Activated naive CD4-positive, alpha-beta T cell treated with anti-CD3 and anti-CD28 coated beads, Interleukin-2, amount 50 U/mL, for 16 hours (primary cell): ENCODE measurements around the gene TMEM144.
"Not testable (repeated sequence)": the region's sequence is repeated elsewhere in the genome, so short reads cannot be mapped to it uniquely, and the experiment has no call there.

Experiments used
- DNase-seq: peaks from one replicate; pipeline ENCODE4 v3.0.0-alpha.2; 2020

The TMEM144 gene

DNA sequence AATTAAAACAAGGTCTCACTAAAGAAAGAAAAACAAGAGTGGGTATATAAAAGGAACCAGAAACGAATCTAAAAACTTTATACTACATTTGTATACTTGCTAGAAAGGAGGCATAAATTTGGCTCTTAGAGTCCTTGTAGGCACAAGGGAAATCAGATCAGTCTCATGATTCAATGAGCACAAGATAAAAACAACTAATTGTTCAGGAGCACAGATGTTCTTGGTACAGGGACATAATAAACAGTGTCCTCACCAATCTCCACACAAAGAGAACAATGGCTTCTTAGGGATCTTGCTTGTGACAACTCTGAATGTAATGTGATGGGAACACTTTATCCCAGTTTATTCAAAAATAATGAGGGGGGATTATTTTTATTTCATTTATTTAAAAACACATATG lies 28.3 kb downstream of the TMEM144 start:
- DNase-seq: no peak

DNA sequence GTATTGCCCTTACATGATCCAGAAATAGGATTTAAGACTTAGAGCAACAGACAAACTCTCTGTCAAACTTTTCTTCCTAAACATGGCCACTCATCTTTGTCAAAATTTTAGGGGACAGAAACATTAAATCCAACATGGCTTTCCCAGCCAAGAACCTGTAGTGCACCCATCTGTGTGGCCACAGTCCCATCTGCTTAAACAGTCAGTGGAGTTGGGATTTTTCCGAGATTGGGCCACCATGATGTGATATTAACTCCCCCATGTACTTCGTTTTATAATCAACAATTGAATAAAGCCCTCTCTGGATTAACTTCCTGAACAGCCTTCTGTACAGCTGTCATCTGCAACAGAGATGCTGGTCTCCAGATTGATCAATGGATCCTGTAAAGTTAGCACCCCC lies 28.9 kb downstream of the TMEM144 start:
- DNase-seq: no peak

DNA sequence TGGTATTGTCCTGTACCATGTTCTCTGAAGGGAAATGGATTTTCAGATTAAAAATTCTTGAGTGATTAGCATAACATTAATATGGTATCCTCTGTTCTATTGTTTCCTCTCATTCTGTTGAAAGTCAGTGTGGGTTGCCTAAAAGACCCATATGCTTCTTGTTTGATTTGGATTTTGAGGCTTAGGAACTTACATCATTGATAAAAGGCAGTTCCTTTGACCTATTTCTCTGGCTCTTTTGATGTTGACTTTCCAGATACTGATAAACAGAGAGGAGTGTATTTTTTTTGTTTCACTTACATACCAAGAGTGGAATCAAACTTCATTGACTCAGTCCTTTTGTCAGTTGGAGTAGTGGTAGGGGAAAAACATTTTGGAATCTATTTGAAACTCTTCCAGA lies 32.8 kb downstream of the TMEM144 start:
- DNase-seq: no peak

DNA sequence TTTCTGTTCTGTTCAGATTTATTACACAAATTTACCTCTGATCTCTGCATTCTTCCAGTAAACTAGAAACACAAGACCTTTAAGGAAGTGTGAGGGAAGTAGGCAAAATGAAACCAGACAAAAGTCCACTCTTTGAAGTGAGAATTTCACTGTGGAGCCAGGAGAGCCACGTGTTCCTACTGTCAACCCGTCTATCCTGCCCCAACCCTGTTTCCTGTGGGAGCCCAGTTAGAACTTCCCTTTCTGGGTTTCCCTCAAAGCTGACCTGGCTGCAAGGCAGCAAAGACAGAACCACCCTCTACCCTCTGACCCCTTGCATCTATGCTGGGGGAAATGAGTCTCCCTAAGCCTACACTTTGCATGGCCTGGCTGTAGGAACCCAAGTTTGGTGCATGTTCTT lies 40.0 kb downstream of the TMEM144 start:
- DNase-seq: no peak

DNA sequence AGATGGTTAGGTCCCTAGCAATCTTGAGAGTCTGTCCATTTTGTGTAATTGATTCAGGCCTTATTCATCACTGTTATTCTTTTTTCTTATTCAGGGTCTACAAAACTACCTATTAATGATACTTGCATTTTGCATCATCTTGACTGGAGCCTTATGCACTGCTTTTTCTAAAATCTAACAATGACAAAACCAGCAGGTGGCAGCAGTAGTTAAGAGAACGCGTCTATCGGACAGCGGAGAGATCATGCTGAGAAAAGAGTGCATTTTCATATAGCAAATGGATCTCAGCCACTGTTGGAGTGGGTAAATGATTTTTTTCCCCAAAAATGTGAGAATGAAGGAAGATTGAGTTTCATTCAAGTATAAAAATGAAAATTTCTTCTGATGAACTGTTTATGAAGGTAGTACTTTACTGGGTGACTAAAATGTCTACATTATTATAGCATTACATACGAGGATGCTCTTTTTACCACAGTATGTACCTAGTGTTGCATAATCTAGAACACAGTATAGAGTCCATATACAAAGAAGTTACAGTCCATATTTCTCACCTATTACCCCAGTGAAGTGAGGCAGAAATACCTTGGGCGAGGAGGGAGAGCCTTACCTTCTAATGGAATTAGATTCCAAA lies 43.2 kb downstream of the TMEM144 start:
- DNase-seq: peak; percentile 22

DNA sequence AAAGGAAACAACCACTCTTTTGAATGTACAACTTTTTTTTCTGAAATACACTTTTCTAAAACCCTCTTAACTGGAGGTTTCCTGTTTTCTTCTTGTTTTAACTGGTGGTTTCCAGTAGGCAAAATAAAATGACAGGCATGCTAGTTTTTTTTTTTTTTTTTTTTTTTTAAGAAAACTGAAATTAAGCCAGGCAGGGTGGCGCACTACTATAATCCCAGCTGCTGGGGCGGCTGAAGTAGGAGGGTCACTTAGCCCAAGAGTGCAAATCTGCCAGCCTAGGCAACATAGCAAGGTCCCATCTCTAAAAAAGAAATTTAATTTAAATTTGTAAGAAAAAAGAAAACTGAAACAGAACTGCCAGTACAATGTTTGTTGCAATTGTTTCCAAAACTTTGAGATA lies 44.0 kb downstream of the TMEM144 start:
- no peak for DNase-seq

DNA sequence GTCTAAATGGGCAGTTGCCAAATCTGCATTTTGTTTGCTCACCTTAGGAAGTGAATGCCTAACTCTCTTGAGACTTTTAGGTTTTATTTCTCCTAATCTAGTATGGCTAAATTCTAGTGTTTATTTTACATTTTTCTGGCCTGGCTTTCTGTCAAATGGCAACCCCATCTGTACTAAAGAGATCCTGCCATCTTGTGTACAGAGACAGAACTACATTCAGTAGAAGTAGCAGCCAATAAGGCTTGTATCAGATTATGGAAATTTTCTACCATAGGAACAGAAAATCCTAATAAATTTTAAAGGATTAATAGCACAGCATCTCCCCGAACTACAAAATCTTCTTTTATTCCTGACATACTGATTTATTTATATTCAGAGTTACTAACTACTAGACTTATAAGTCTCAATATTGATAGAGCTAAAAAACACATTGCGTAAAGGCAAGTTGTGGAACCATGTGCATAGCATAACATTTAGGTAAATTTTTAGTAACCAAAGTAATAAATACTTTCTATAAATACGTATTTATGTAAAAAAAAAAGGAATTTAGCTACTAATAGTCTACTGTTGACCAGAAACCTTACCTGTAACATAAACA lies 45.5 kb downstream of the TMEM144 start:
- no peak for DNase-seq

DNA sequence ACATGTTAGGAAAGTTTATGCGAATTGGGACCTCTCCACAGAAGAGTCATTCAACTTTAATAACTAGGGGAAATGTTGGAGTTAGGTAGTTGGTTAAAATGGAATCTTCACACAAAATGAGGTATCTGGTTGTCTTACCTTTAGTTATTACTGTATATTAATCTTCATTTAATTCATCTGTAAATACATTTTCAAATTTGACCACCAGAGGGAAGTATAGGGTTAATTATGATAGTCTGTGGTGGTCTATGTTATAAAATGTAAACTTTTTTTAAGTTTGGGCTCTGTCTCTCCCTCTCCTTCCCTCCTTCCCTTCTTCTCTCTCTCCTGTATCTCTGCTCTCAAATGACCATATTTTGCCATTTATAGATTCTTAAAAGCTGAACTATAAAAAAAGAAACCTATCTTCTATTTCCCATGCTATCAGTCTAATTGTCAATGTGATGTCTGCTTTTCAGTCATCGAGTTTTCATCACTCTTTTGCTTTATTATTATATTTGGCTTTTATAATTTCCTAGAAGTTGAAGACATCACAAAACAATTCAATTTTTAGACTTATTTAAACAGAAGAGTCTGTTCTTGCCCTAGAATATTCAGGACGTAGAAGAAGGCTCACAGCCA lies 49.8 kb downstream of the TMEM144 start:
- no peak for DNase-seq

DNA sequence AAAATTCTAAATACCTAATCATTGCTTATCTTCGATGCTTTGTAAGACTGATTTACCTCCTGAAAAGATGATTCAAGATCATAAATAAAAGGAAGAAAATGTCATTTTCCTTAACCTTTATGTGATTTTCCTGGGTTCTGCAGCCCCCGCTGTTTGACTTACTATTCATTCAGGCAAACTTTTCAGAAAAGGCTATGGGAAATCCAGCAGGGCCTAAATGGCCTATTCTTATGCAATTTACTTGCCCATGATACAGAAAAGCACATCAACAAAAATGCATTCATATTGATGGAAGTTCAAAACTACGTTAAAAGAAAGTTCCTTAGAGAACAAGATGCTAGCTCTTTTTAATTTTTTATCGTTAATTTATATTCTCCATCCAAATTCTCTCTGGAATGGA lies 51.2 kb downstream of the TMEM144 start:
- no peak for DNase-seq

DNA sequence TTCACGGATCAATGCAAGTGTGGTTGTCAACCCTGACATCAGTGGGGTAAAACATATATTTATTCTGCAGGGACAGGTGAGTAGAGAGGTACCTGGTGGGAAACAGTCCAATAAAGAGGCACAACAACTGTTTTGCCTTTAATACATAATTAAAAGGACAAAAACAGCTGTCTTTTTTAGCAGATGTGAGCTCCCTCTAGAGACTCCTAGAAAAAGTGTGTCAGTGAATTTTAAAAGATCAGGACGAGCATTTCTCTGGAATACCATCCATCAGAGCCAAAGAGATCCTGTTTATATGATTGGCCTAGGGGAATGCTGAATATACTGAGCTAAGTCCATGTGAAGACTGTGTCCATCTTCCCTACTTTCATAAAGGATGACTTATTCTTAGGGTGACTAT lies 58.3 kb downstream of the TMEM144 start:
- no peak for DNase-seq

DNA sequence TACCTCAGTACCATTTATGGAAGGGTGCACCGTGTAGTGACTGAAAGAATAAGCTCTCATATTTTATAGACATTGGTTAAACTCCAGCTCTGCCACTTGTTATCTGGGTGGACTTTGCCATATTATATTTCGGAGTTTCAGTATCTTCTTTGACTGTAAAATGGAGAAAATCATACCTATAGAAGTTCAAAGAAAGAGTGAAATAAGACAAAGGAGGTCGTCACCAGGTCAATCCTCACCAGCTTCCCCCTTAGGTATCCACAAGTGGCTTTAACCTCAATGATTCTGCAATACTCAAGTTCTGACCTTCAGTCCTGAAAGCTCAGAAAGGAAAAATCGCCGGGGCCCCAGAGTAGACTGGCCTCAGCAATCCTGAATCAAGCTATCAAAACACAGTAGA lies 64.3 kb downstream of the TMEM144 start:
- DNase-seq: no peak

DNA sequence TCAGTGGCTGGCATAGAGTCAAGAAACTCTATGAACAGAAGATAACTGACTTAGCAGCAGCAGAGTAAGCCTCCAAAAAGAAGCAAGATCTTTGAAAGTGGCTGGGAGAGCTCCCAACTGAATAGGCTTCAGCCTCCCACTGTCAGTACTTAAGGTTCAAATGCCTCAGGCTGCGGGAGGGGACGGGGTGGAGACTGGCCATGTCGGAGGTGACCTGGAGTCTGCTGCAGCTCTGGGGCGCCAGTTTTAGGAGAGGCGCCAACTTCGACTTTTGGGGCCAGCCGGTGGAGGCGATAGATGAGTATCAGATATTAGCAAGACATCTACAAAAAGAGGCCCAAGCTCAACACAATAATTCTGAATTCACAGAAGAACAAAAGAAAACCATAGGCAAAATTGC lies 67.3 kb downstream of the TMEM144 start:
- no peak for DNase-seq

DNA sequence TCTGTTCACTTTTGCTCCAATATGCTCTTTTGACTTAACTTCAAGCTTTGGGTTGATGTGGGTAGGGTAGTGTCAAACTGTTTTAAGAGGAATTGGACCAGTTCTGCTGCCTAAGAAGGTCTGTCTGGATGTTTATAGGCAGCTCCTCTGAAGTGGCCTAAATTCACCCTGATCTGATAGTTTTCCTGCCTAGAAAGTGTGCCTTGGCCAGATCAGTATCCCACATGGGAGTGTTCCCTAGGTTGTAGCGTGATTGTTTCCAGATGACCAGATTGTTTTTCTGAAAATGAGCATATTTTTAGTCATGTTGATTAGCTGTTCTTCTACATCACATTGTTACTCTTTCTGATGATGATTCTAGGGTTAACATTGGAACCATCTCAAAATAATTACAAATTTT lies 68.8 kb downstream of the TMEM144 start:
- DNase-seq: not testable (repeated sequence)

DNA sequence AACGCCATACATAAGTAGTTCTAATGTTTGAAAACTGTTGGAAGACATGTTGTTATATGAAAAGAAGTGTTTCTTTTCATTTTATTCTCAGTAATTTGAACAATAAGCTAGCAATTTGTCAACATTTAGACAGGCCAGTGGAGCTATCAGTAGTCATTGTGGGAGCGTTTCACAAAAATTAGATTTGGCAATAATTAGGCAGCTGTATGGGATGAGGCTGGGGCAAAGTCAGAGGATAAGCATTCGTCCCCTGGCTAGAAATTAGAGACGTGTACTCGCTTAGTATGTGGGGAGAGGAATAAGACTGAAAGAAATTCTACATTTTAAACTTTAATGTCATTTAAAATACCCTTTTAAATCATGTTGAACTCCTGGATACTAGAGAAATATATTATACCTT lies 70.6 kb downstream of the TMEM144 start:
- DNase-seq: no peak

DNA sequence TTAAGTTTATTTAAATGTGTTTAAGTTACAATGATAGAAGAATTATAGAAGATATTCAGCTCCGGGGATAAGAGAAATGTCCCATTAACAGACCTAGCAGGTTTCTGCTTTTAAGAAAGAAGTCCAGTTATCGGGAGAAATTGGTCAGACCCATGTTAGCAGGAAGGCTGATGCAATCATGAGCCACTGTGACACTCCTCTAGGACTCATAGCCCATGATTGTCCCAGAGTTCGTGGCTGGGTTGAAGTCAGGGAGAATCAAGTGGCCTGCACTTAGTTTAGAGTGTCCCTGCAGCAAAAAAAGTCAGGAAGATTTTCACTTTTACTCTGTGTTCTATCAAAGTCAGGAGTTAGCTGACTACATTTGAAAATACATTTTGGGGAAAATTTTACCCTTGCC lies 72.0 kb downstream of the TMEM144 start:
- DNase-seq: no peak

DNA sequence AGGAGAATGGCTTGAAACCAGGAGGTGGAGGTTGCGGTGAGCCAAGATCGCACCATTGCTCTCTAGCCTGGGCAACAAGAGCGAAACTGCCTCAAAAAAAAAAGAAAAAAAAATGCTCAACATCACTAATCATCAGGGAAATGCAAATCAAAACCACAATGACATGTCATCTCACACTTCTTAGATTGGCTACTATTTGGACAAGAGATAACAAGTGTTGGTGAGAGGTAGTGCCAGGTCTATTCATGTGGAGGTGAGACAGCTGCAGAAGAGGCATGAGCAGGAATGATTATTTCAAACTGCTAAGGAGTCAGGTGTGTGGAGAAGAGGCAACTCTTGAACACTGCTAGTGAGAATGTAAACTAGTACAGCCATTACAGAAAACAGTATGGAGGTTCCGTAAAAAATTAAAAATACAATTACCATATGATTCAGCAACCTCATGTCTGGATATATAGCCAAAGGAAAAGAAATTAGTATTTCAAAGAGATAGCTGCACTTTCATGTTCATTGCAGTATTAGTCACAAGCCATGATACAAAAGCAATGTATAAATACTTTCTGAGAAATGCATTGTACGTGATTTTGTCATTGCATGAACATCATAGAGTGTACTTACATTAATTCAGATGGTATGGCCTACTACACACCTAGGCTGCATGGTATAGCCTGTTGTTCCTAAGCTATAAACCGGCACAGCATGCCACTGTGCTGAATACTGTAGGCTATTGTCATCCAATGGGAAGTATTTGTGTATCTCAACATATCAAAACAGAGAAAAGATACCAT lies 75.3 kb downstream of the TMEM144 start:
- DNase-seq: no peak

DNA sequence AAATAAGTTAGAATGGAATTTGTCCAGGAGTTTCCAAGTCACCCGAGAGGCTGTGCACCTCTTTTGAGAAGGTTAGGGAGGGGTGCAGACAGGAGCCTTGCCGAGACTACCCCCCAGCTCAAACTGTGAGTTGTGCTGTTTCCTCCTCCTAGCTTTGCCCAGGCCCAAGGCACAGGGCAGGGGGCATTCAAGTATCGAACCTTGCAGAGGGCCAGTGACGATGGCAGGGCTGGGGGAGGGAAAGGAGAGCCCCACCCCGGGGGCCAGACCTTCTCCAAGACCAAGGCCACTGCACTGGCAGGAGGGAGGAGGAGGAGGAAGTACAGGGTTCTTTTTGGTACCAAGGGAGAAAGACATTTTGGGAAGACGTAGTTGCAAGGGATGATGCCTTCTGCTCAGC lies 80.6 kb downstream of the TMEM144 start:
- DNase-seq: no peak

DNA sequence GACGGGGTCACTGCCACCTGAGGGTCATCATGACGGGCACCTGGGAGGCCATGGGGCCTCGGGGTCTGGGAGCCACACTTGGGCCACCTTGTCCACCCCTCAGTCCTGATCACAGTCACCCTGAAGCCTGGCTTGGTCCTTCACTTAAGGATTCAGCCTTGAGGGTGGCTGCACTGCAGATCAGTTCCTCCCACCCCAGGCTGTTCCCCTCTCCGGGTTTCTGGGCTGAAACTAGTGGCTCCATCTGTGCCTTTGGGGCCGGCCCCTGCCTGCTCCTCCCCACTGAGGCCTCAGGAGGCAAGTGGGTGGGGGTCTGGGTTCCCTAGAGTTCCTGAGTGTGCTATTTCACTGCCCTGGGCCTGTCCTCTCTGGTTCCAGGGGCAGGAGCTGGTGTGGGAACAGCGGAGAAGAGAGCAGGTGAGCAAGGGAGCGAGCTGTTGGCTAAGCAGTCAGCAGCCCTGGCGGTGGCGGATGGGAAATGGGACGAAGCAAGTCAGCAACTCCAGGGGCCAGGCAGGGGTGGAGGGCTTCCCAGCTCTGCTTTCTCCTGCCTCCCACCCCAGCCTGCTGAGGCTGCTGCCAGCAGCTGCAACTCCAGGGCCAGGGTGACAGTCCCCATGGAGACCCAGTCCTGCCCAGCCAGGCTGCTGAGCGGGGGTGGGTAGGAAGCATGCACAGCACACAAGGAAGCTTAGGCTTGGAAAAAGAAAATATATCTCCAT lies 81.2 kb downstream of the TMEM144 start:
- no peak for DNase-seq

DNA sequence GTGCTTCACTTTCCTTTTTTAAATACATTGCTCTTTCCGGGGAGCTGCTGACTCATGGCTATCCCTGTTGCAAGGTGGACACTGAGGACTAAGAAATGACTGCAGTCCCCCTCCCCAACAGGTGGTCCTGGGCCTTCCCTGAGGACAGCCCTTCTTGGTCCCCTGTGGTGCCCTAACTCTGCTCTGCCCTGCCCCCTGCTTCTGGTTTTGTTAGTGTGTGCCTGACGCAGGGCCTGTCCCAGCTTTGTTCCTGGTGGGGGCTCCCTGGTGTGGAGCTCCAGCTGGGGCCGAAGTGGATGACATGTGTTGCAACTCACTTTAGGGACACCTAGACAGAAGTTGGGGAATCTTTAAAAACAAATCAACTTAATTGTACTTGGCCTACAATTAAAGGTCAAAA lies 81.9 kb downstream of the TMEM144 start:
- DNase-seq: no peak

DNA sequence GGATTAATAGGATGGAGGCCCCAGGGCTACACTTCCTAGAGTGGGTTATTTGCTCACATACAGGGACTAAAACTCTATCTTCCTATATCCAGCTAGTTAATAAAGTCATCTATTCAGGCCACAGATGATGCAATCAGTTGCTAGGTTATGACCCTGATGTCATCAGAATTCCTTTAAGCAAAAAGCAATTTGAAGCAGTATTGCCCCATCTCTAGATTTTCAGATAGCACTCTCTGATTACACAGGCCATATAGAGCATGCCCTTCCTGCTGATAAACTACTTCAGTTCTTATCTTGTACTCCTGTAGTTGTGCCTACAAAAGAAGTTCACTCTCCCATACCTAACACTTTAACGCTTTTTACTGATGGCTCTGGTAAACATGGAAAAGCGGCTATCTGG lies 84.8 kb downstream of the TMEM144 start:
- no peak for DNase-seq

DNA sequence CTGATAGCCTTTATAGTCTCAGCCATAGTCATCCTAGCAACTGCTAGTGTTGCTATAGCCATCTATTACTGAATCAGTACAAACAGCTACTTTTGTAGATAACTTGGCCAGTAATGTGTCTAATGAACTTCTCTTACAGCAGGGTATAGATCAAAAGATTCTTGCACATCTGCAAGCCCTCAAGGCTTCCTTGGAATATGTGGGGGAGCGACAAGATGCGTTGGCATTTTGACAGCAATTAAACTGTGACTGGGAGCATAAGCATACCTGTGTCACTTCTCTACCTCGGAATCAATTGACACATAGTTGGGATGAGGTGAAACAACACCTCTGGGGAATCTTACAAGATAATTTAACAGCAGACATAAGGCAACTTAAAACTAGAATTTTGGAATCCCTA lies 87.6 kb downstream of the TMEM144 start:
- no peak for DNase-seq

DNA sequence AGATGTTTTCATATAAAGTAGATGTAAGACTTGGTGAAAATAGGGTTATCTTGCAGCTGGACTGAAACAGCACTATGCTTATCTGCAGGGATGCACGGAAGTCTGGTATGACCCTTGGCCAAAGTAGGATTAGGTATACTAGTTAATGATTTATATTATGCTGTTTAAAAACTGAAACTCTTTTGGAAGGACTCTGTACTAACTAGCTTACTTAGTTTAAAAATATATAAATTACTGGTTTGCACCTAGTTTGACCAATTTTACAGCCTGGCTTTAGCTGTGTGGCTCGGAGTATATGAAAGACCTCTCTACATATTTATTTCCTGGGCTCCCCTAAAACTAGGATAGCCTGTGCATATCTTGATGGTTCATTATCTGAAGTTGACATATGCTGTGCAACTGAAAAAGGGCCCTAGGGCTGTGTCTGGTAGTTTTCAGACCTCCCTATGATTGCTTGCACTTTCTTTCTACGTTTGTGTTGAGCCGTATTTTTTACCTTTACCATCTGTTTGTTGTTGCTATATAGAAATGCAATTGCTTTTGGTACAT lies 89.2 kb downstream of the TMEM144 start:
- no peak for DNase-seq

DNA sequence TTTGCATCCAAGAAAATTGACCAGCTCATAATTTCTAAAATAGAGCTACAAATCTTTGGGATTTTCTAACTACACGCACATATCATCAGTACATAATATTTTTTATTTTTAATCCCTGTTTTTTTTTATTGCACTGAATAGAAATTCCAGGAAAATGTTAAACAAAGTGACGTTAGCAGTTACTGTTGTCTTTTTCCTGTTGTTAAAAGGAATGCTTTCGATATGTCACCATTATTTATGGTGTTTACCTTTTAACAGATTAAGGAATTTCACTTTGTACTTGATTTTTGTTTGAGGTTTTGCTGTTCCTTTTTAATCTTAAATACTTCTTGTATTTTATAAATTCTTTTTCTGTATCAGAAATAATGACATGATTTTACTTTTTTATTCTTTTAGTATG lies 89.7 kb downstream of the TMEM144 start:
- DNase-seq: no peak
